HEK293 (cell line): ENCODE results near the gene LXN.

Source experiments
- CTCF ChIA-PET: fragments of 350-600 bp; formaldehyde crosslinking; extraction: SDS; loops from one replicate; lab custom pipeline; 2021; ENCODE audit warnings: antibody characterized with exemption; lab: Yijun Ruan, JAX
- POLR2A ChIA-PET: fragments of 300-600 bp; formaldehyde crosslinking; extraction: SDS; loops from one replicate; lab custom pipeline; 2020; ENCODE audit warnings: antibody characterized with exemption, inconsistent platforms; lab: Yijun Ruan, JAX
- H3K27ac ChIP-seq: fragments of 200-500 bp; sonication (Bioruptor generic); 2 replicates; pipeline ENCODE4 v1.5.1; 2014; ENCODE audit warnings: low read depth, low read length, control low read depth, inconsistent platforms; ENCODE audit errors: extremely low read depth
- H3K36me3 ChIP-seq, 2 experiments: fragments of 200-500 bp in 1 of 2; sonication (Bioruptor generic) in 1 of 2; 1 replicate in 1 of 2; 2 replicates in 1 of 2; pipeline ENCODE4 v1.5.1; 2014 to 2017; ENCODE audit warnings: inconsistent platforms in 2 of 2, low read length in 2 of 2; ENCODE audit not compliant: control insufficient read depth in 2 of 2, insufficient read depth in 1 of 2
- H3K4me1 ChIP-seq: fragments of 200-500 bp; sonication (Bioruptor generic); 2 replicates; pipeline ENCODE4 v1.5.1; 2014; ENCODE audit warnings: mild to moderate bottlenecking, low read length, inconsistent platforms; ENCODE audit not compliant: control insufficient read depth, insufficient read depth
- H3K4me3 ChIP-seq: 2 replicates; pipeline ENCODE4 v1.5.1; 2011; ENCODE audit warnings: low read depth, mild to moderate bottlenecking, control low read depth, low read length, moderate library complexity
- H3K9me3 ChIP-seq: fragments of 200-500 bp; sonication (Bioruptor generic); 2 replicates; pipeline ENCODE4 v1.5.1; 2014; ENCODE audit warnings: low read depth, low read length, inconsistent platforms; ENCODE audit not compliant: control insufficient read depth, insufficient read depth
- BCL11A ChIP-seq: fragments of 450-650 bp; formaldehyde crosslinking; IDR thresholded peaks from 2 replicates; pipeline ENCODE4 v1.5.1; 2016; ENCODE audit warnings: low read depth, missing biosample characterization, missing genetic modification characterization
- GLIS2 ChIP-seq: fragments of 450-650 bp; formaldehyde crosslinking; IDR thresholded peaks from 2 replicates; pipeline ENCODE4 v1.5.1; 2016; ENCODE audit warnings: missing biosample characterization, missing genetic modification characterization
- KLF7 ChIP-seq: fragments of 450-650 bp; formaldehyde crosslinking; IDR thresholded peaks from 2 replicates; pipeline ENCODE4 v1.5.1; 2016; ENCODE audit warnings: missing biosample characterization, missing genetic modification characterization, borderline replicate concordance
- SCRT1 ChIP-seq: fragments of 450-650 bp; formaldehyde crosslinking; IDR thresholded peaks from 2 replicates; pipeline ENCODE4 v1.5.1; 2016; ENCODE audit warnings: missing biosample characterization, missing genetic modification characterization, borderline replicate concordance
- ZBTB1 ChIP-seq: fragments of 450-650 bp; formaldehyde crosslinking; IDR thresholded peaks from 2 replicates; pipeline ENCODE4 v1.5.1; 2016; ENCODE audit warnings: missing biosample characterization, missing genetic modification characterization
- ZBTB21 ChIP-seq: fragments of 450-650 bp; formaldehyde crosslinking; IDR thresholded peaks from 2 replicates; pipeline ENCODE4 v1.5.1; 2017; ENCODE audit warnings: missing biosample characterization, missing genetic modification characterization
- ZBTB8A ChIP-seq: fragments of 450-650 bp; formaldehyde crosslinking; IDR thresholded peaks from 2 replicates; pipeline ENCODE4 v1.5.1; 2016; ENCODE audit warnings: missing biosample characterization, missing genetic modification characterization
- ZEB2 ChIP-seq: fragments of 450-650 bp; formaldehyde crosslinking; IDR thresholded peaks from 2 replicates; pipeline ENCODE4 v1.5.1; 2016; ENCODE audit warnings: missing biosample characterization, missing genetic modification characterization
- ZIC2 ChIP-seq: fragments of 450-650 bp; formaldehyde crosslinking; IDR thresholded peaks from 2 replicates; pipeline ENCODE4 v1.5.1; 2016; ENCODE audit warnings: missing biosample characterization, missing genetic modification characterization
- ZNF112 ChIP-seq: fragments of 450-650 bp; formaldehyde crosslinking; IDR thresholded peaks from 2 replicates; pipeline ENCODE4 v1.5.0; 2017; ENCODE audit warnings: missing biosample characterization, missing genetic modification characterization
- ZNF114 ChIP-seq: fragments of 450-650 bp; formaldehyde crosslinking; IDR thresholded peaks from 2 replicates; pipeline ENCODE4 v1.5.0; 2017; ENCODE audit warnings: missing biosample characterization, missing genetic modification characterization
- ZNF132 ChIP-seq: fragments of 450-650 bp; formaldehyde crosslinking; IDR thresholded peaks from 2 replicates; pipeline ENCODE4 v1.5.1; 2017; ENCODE audit warnings: missing biosample characterization, missing genetic modification characterization, borderline replicate concordance
- ZNF138 ChIP-seq: fragments of 450-650 bp; formaldehyde crosslinking; IDR thresholded peaks from 2 replicates; pipeline ENCODE4 v1.5.1; 2016; ENCODE audit warnings: missing biosample characterization, missing genetic modification characterization, borderline replicate concordance
- ZNF169 ChIP-seq: fragments of 450-650 bp; formaldehyde crosslinking; IDR thresholded peaks from 2 replicates; pipeline ENCODE4 v1.5.1; 2016; ENCODE audit warnings: missing biosample characterization, missing genetic modification characterization
- ZNF174 ChIP-seq: fragments of 450-650 bp; formaldehyde crosslinking; IDR thresholded peaks from 2 replicates; pipeline ENCODE4 v1.5.0; 2017; ENCODE audit warnings: missing biosample characterization, mild to moderate bottlenecking, missing genetic modification characterization
- ZNF175 ChIP-seq: fragments of 450-650 bp; formaldehyde crosslinking; IDR thresholded peaks from 2 replicates; pipeline ENCODE4 v1.5.1; 2016; ENCODE audit warnings: missing biosample characterization, missing genetic modification characterization
- ZNF239 ChIP-seq: fragments of 450-650 bp; formaldehyde crosslinking; IDR thresholded peaks from 2 replicates; pipeline ENCODE4 v1.5.1; 2016; ENCODE audit warnings: missing biosample characterization, missing genetic modification characterization
- ZNF335 ChIP-seq: fragments of 450-650 bp; formaldehyde crosslinking; conservative IDR thresholded peaks from 2 replicates; pipeline ENCODE4 v1.5.1; 2016; ENCODE audit warnings: missing biosample characterization, missing genetic modification characterization
- ZNF530 ChIP-seq: fragments of 450-650 bp; formaldehyde crosslinking; IDR thresholded peaks from 2 replicates; pipeline ENCODE4 v1.5.1; 2016; ENCODE audit warnings: low read depth, missing biosample characterization, missing genetic modification characterization
- ZNF654 ChIP-seq: fragments of 450-650 bp; formaldehyde crosslinking; IDR thresholded peaks from 2 replicates; pipeline ENCODE4 v1.5.1; 2016; ENCODE audit warnings: low read depth, missing biosample characterization, missing genetic modification characterization
- ZNF664 ChIP-seq: fragments of 450-650 bp; formaldehyde crosslinking; IDR thresholded peaks from 2 replicates; pipeline ENCODE4 v1.5.1; 2016; ENCODE audit warnings: missing biosample characterization, missing genetic modification characterization
- ZNF776 ChIP-seq: fragments of 450-650 bp; formaldehyde crosslinking; IDR thresholded peaks from 2 replicates; pipeline ENCODE4 v1.5.0; 2017; ENCODE audit warnings: missing biosample characterization, missing genetic modification characterization, borderline replicate concordance
- ZSCAN4 ChIP-seq: fragments of 450-650 bp; formaldehyde crosslinking; IDR thresholded peaks from 2 replicates; pipeline ENCODE4 v1.5.1; 2017; ENCODE audit warnings: missing biosample characterization, missing genetic modification characterization
- ZXDB ChIP-seq: fragments of 450-650 bp; formaldehyde crosslinking; IDR thresholded peaks from 2 replicates; pipeline ENCODE4 v1.5.1; 2016; ENCODE audit warnings: missing biosample characterization, missing genetic modification characterization

Gene LXN

DNA sequence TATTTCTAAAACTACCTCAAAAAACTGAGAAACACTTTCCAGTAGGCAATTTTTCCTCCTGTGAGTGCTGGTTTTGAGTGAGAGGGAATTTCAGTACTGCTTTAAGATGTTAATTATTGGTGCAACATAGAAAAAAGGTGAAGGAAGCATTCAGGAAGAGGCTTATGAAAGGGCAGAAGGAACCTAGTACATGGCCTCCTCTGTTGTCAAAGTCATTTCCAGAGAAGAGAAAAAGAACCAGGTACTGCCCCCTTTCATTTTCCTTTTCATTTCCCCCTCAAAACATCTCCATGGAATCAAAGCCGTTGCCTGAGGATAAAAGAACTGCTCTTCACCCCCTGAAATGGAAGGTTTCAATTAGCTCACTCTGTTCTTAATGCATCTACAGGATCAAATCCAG, 40.0 kb upstream of the LXN start:
- POLR2A ChIA-PET, result no interaction called here
- CTCF ChIA-PET, result interaction anchor here (0.6 kb wide), 1 partner anchor 44 kb away, joined by 4 read pairs; no protein-coding TSS in a partner anchor
- Histone ChIP-seq H3K4me3 (no peak overlapping the region), H3K9me3 (no peaks in the 10 kb centered on the region), H3K4me1 (no peaks in the 10 kb centered on the region), H3K27ac (no peak overlapping the region), H3K36me3 (peaks cover 0 to 20% of the 10 kb centered on the region in 2 experiments; a peak in 2 of 3 replicates)
- TF ChIP-seq ZIC2 (tag by site-specific recombination) (no peak), ZXDB (no peak), SCRT1 (no peak), ZNF112 (tag by site-specific recombination) (no peak), ZNF335 (tag by site-specific recombination) (no peak), ZEB2 (tag by site-specific recombination) (no peak), ZNF169 (tag by site-specific recombination) (no peak), ZBTB8A (tag by site-specific recombination) (no peak)

- peaks cover 0 to 20% of the 10 kb centered on the region in 2 experiments; a peak in 2 of 3 replicates for H3K36me3 ChIP-seq
- TF ChIP-seq ZBTB1 (tag by site-specific recombination) (no peak), ZNF654 (tag by site-specific recombination) (no peak), BCL11A (tag by site-specific recombination) (no peak), ZNF776 (tag by site-specific recombination) (no peak), GLIS2 (no peak), ZBTB8A (tag by site-specific recombination) (no peak), KLF7 (tag by site-specific recombination) (no peak), ZNF175 (no peak), ZNF114 (tag by site-specific recombination) (no peak), ZSCAN4 (tag by site-specific recombination) (no peak), ZNF239 (tag by site-specific recombination) (no peak), ZNF530 (no peak), ZNF335 (tag by site-specific recombination) (no peak), ZNF132 (no peak), ZNF174 (tag by site-specific recombination) (no peak)
- TF ChIP-seq, all 188 proteins: peak for 0
- Histone ChIP-seq H3K9me3 (no peaks in the 10 kb centered on the region), H3K27ac (no peak overlapping the region), H3K4me1 (no peaks in the 10 kb centered on the region), H3K4me3 (no peak overlapping the region)
- ChIA-PET POLR2A (no interaction called here), CTCF (interaction anchor here (0.6 kb wide), 1 partner anchor 43 kb away, joined by 4 read pairs; no protein-coding TSS in a partner anchor)
Observed at GRCh38 chr3:158711886-158712285, 39.4 kb upstream of the LXN start.

GRCh38 chr3:158710601-158711000, 38.2 kb upstream of the LXN start:
- no peaks in the 10 kb centered on the region for H3K9me3 ChIP-seq
- no peaks in the 10 kb centered on the region for H3K4me1 ChIP-seq
- CTCF ChIA-PET, result no interaction called here
- peaks cover 0 to 20% of the 10 kb centered on the region in 2 experiments; a peak in 2 of 3 replicates for H3K36me3 ChIP-seq
- no peak overlapping the region for H3K4me3 ChIP-seq
- TF ChIP-seq ZNF114 (tag by site-specific recombination) (no peak), ZBTB21 (tag by site-specific recombination) (no peak), ZNF138 (tag by site-specific recombination) (no peak), ZNF664 (tag by site-specific recombination) (no peak)
- TF ChIP-seq, all 188 proteins: peak for 0
- no peak overlapping the region for H3K27ac ChIP-seq
- POLR2A ChIA-PET, result no interaction called here
